RPMI8226 (cell line): ENCODE data around the gene EGLN3.
A peak's percentile ranks its signal among the peaks of the same experiment; 100 is the strongest.
"Not testable (repeated sequence)": the region's sequence is repeated elsewhere in the genome, so short reads cannot be mapped to it uniquely, and the experiment has no call there.

ENCODE experiments used
- DNase-seq: peaks from one replicate; pipeline ENCODE4 v3.0.0-alpha.2; 2015

Gene EGLN3

GRCh38 chr14:33934043-33934750, 16.7 kb downstream of the EGLN3 start:
- DNase-seq = no peak

- DNase-seq = no peak
These were observed 17.4 kb downstream of the EGLN3 start for GRCh38 chr14:33933386-33933933.

GRCh38 chr14:33932576-33933345, 18.1 kb downstream of the EGLN3 start:
- DNase-seq = peak; percentile 34

- DNase-seq = no peak
These were observed 18.8 kb downstream of the EGLN3 start for GRCh38 chr14:33932033-33932432.

- no peak for DNase-seq
These were observed 19.4 kb downstream of the EGLN3 start for GRCh38 chr14:33931461-33931860.

- DNase-seq = no peak
These were observed 20.4 kb downstream of the EGLN3 start for GRCh38 chr14:33930439-33930838.

GRCh38 chr14:33929799-33930408, 21.0 kb downstream of the EGLN3 start:
- no peak for DNase-seq

GRCh38 chr14:33928895-33929294, 22.0 kb downstream of the EGLN3 start:
- no peak for DNase-seq

GRCh38 chr14:33927944-33928343, 22.9 kb downstream of the EGLN3 start:
- no peak for DNase-seq

- not testable (repeated sequence) for DNase-seq
These were observed 23.9 kb downstream of the EGLN3 start for GRCh38 chr14:33926967-33927366.

- no peak for DNase-seq
These were observed 24.9 kb downstream of the EGLN3 start for GRCh38 chr14:33925946-33926345.

- DNase-seq = no peak
These were observed 25.6 kb downstream of the EGLN3 start for GRCh38 chr14:33925235-33925634.

- no peak for DNase-seq
These were observed 26.2 kb downstream of the EGLN3 start for GRCh38 chr14:33924566-33925100.

GRCh38 chr14:33922125-33922524, 28.7 kb downstream of the EGLN3 start:
- DNase-seq = no peak

- no peak for DNase-seq
These were observed 32.6 kb downstream of the EGLN3 start for GRCh38 chr14:33918256-33918655.

GRCh38 chr14:33917661-33918060, 33.2 kb downstream of the EGLN3 start:
- no peak for DNase-seq

- no peak for DNase-seq
These were observed 34.0 kb downstream of the EGLN3 start for GRCh38 chr14:33916663-33917565.

- DNase-seq = no peak
These were observed 35.2 kb downstream of the EGLN3 start for GRCh38 chr14:33915682-33916081.

GRCh38 chr14:33914676-33915516, 36.0 kb downstream of the EGLN3 start:
- DNase-seq = peak; percentile 78

- no peak for DNase-seq
These were observed 39.8 kb downstream of the EGLN3 start for GRCh38 chr14:33911046-33911445.

- no peak for DNase-seq
These were observed 40.4 kb downstream of the EGLN3 start for GRCh38 chr14:33910435-33910834.
